Ascending aorta (tissue), 2 donors: ENCODE results near the gene NCK2. TPM values are rescaled to one million over a fixed set of nuclear protein-coding genes. Genes with fewer than 3 reads are reported as not detected.

Experiments
- DNase-seq, 2 donors: peaks; one replicate each; pipeline ENCODE4 v3.0.0-alpha.2; 2019; ENCODE audit warnings: low spot score in 2 of 2
- H3K27ac ChIP-seq, 2 donors: fragments of 200-600 bp; sonication (generic); one replicate each; pipeline ENCODE4 v1.5.1; 2016 to 2017; ENCODE audit warnings: mild to moderate bottlenecking in 1 of 2
- H3K27me3 ChIP-seq: fragments of 200-600 bp; sonication (generic); one replicate; pipeline ENCODE4 v1.5.1; 2017
- H3K36me3 ChIP-seq, 2 donors: fragments of 200-600 bp; sonication (generic); one replicate each; pipeline ENCODE4 v1.5.1; 2016
- H3K4me1 ChIP-seq, 2 donors: fragments of 200-600 bp; sonication (generic); one replicate each; pipeline ENCODE4 v1.5.1; 2016 to 2017; ENCODE audit warnings: mild to moderate bottlenecking in 1 of 2
- H3K4me3 ChIP-seq, 2 donors: fragments of 200-600 bp; sonication (generic); one replicate each; pipeline ENCODE4 v1.5.1; 2016 to 2017; ENCODE audit warnings: mild to moderate bottlenecking in 1 of 2
- H3K9me3 ChIP-seq, 2 donors: fragments of 200-600 bp; sonication (generic); one replicate each; pipeline ENCODE4 v1.5.1; 2016
- intact Hi-C: fragments of 100-400 bp; cut with DNase I; formaldehyde crosslinking; loops from one replicate; pipeline ENCODE4 v1.15.1; 2023
- total RNA-seq: library from RNA; depleted of rRNA; stranded (reverse); fragments of >200 nt; gene quantifications from one replicate; pipeline ENCODE4 v1.1.0, GENCODE V29; 2016
- TF ChIP-seq, protein P1 (sequence below), 3 experiments: fragments of 200-600 bp in 2 of 3; fragments of 450-650 bp in 1 of 3; sonication (generic) in 2 of 3; IDR thresholded peaks; one replicate each; pipeline ENCODE4 v1.5.1; 2016 to 2019; ENCODE audit warnings: antibody characterized with exemption in 3 of 3, mild to moderate bottlenecking in 1 of 3, moderate library complexity in 1 of 3

The NCK2 gene
- total RNA-seq, 1 donor from 2014 or later, result 57.6 TPM

GRCh38 chr2:105721991-105722511 lies 22.7 kb upstream of the NCK2 start:
- Histone ChIP-seq H3K4me3 (no peak overlapping the region), H3K27ac (no peak overlapping the region), H3K9me3 (no peaks in the 10 kb centered on the region), H3K4me1 (no peaks in the 10 kb centered on the region), H3K27me3 (no peaks in the 10 kb centered on the region), H3K36me3 (no peaks in the 10 kb centered on the region)
- DNase-seq, result no peak
- intact Hi-C loops, result no loop called here
- TF ChIP-seq, protein P1, sequence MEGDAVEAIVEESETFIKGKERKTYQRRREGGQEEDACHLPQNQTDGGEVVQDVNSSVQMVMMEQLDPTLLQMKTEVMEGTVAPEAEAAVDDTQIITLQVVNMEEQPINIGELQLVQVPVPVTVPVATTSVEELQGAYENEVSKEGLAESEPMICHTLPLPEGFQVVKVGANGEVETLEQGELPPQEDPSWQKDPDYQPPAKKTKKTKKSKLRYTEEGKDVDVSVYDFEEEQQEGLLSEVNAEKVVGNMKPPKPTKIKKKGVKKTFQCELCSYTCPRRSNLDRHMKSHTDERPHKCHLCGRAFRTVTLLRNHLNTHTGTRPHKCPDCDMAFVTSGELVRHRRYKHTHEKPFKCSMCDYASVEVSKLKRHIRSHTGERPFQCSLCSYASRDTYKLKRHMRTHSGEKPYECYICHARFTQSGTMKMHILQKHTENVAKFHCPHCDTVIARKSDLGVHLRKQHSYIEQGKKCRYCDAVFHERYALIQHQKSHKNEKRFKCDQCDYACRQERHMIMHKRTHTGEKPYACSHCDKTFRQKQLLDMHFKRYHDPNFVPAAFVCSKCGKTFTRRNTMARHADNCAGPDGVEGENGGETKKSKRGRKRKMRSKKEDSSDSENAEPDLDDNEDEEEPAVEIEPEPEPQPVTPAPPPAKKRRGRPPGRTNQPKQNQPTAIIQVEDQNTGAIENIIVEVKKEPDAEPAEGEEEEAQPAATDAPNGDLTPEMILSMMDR (IDR thresholded peaks at IDR 0.05), result no peak

- Histone ChIP-seq H3K4me1 (no peaks in the 10 kb centered on the region), H3K27ac (no peak overlapping the region), H3K9me3 (no peaks in the 10 kb centered on the region), H3K36me3 (no peaks in the 10 kb centered on the region), H3K4me3 (no peak overlapping the region), H3K27me3 (no peaks in the 10 kb centered on the region)
- intact Hi-C loops, result no loop called here
- TF ChIP-seq, protein P1 (IDR thresholded peaks at IDR 0.05), result no peak
- no peak for DNase-seq
These were observed 21.9 kb upstream of the NCK2 start for GRCh38 chr2:105722726-105723297.

DNA sequence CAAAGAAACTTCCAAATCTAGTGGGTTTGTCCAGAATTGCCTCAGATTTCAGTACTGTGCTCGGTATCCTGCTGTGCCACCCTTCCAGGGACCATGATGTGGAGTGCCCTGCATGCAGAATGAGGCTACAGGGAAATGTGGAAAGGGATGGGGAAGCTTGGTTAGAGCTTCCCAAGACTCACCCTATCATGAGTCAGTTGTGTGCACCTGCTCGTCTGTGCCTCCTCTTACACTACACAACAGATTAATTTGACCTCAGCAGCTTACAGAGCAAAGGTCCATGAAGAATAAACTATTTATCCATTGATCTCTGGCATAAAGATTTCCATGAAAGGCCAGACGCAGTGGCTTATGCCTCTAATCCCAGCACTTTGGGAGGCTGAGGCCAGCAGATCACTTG lies 21.3 kb upstream of the NCK2 start:
- no peak overlapping the region for H3K4me3 ChIP-seq
- DNase-seq, result no peak
- intact Hi-C loops, result no loop called here
- TF ChIP-seq, protein P1 (IDR thresholded peaks at IDR 0.05), result no peak
- H3K4me1 ChIP-seq, result no peaks in the 10 kb centered on the region
- H3K27ac ChIP-seq, result no peak overlapping the region
- no peaks in the 10 kb centered on the region for H3K9me3 ChIP-seq
- H3K36me3 ChIP-seq, result no peaks in the 10 kb centered on the region
- no peaks in the 10 kb centered on the region for H3K27me3 ChIP-seq

DNA sequence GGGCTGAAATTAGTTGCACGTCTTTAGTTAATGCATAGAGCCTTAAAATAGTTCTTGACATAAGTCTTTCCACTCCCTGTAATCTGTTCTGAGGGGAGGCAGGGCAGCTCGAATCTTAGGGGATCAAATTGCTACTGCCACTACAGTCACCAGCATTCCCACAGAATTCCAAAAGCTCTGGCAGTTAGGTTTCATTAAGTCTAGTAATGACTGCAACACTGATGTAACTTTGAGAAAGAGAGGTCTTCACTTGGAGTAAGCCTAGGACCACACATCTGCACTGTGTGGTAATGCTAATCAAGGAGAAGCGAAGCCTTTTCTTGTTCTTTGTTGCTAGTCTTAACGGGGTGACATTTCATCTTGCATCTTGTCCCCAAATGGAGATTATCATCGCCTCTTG lies 19.3 kb upstream of the NCK2 start:
- Histone ChIP-seq H3K27me3 (no peaks in the 10 kb centered on the region), H3K27ac (no peak overlapping the region), H3K36me3 (no peaks in the 10 kb centered on the region), H3K9me3 (no peaks in the 10 kb centered on the region), H3K4me3 (no peak overlapping the region), H3K4me1 (no peaks in the 10 kb centered on the region)
- DNase-seq, result no peak
- intact Hi-C loops, result no loop called here
- TF ChIP-seq, protein P1 (IDR thresholded peaks at IDR 0.05), result no peak

DNA sequence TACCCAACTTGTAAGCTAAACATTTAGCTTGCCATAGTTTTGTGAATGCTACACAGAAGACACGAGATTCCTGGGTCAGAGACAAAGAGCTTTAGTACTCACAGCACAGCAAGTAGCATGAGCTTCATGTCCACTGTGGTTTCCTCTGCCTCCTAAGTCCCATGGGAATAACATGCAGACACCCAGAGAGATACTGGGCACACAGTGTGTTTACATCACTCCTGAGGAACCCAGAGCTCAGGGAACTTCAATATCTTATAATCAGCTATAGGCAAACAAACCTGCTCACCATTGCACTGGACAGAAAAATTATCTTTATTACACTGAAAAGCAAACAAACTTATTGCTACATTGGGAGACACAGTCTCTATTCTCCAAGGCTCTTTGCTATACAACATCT lies 14.5 kb upstream of the NCK2 start:
- Histone ChIP-seq H3K27ac (no peak overlapping the region), H3K4me1 (no peaks in the 10 kb centered on the region), H3K27me3 (no peaks in the 10 kb centered on the region), H3K9me3 (no peaks in the 10 kb centered on the region), H3K4me3 (no peak overlapping the region), H3K36me3 (no peaks in the 10 kb centered on the region)
- TF ChIP-seq, protein P1 (IDR thresholded peaks at IDR 0.05), result no peak
- no peak for DNase-seq
- intact Hi-C loops, result no loop called here

DNA sequence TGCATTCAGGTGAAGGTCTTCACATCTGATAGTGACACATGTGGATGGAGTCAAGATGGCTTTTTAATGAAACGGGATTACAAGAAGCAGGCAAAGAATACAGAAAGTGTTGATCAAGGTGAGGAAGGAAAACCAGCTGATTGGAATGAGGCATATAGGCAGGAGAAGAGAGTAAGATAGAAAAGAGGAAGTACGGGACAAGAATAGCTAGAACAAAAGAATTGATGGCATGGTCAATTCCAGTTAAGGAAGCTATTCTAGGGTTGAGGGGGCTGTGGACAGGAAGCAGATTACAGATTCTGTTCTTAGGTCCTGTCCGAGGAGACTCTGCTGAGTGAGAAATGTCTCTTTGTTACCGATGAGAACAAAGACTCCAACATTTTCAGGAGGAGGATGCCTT lies 13.2 kb upstream of the NCK2 start:
- DNase-seq, result no peak
- intact Hi-C loops, result no loop called here
- TF ChIP-seq, protein P1 (IDR thresholded peaks at IDR 0.05), result no peak
- Histone ChIP-seq H3K36me3 (no peaks in the 10 kb centered on the region), H3K4me3 (no peak overlapping the region), H3K27me3 (no peaks in the 10 kb centered on the region), H3K9me3 (no peaks in the 10 kb centered on the region), H3K4me1 (no peaks in the 10 kb centered on the region), H3K27ac (no peak overlapping the region)
